Motor neuron (in vitro differentiated cells): ENCODE data around the gene TMEM59L. TPM values are rescaled to one million over a fixed set of nuclear protein-coding genes. Genes with fewer than 3 reads are reported as not detected.

Source experiments
- ATAC-seq, 8 experiments: fragments of 200-7000 bp; cut with Tn5 transposase; replicated peaks in 6 of 8; 2 replicates each; pipeline ENCODE4 v1.8.0; 2021; ENCODE audit warnings: mild to moderate bottlenecking in 8 of 8, moderate library complexity in 8 of 8
- H3K27ac ChIP-seq, 2 donors: fragments of 250-450 bp; sonication (Bioruptor Pico); 2 replicates each; pipeline ENCODE4 v1.9.0; 2021; ENCODE audit warnings: antibody characterized with exemption in 2 of 2, mild to moderate bottlenecking in 2 of 2, moderate library complexity in 1 of 2
- H3K4me1 ChIP-seq, 2 donors: fragments of 250-450 bp; sonication (Bioruptor Pico); replicated peaks in 1 of 2; 2 replicates each; pipeline ENCODE4 v1.6.1; 2021; ENCODE audit warnings: antibody characterized with exemption in 2 of 2, mild to moderate bottlenecking in 2 of 2, moderate library complexity in 1 of 2
- H3K4me3 ChIP-seq, 5 donors: fragments of 250-450 bp; sonication (Bioruptor Pico); 2 replicates each; pipeline ENCODE4 v1.9.0; 2021; ENCODE audit warnings: antibody characterized with exemption in 5 of 5, mild to moderate bottlenecking in 5 of 5, moderate library complexity in 4 of 5
- WGBS, 10 experiments: fragments of 450-650 bp; shearing (Covaris generic); methylation state at CpG; one replicate each; pipeline ENCODE4 v1.0.0; 2022; 5-methylcytosine and 5-hydroxymethylcytosine counted together
- in situ Hi-C, 9 experiments: fragments of 400-800 bp; cut with MboI; loops; one replicate each; pipeline ENCODE4 v1.15.0; 2021; ENCODE audit warnings: low sequenced_read_pairs in 9 of 9, low pct_unique_long_range_greater_than_20kb in 2 of 9; ENCODE audit not compliant: unreplicated experiment in 9 of 9
- total RNA-seq, 8 experiments: library from RNA; unstranded; fragments of 300-600 nt; gene quantifications; 2 replicates each; pipeline versions ENCODE4 v1.2.3 to v1.2.4, GENCODE V29; 2022

TMEM59L gene
- total RNA-seq, 8 experiments from 2014 or later: 0.41 to 67.6 (median 25.4) TPM

DNA sequence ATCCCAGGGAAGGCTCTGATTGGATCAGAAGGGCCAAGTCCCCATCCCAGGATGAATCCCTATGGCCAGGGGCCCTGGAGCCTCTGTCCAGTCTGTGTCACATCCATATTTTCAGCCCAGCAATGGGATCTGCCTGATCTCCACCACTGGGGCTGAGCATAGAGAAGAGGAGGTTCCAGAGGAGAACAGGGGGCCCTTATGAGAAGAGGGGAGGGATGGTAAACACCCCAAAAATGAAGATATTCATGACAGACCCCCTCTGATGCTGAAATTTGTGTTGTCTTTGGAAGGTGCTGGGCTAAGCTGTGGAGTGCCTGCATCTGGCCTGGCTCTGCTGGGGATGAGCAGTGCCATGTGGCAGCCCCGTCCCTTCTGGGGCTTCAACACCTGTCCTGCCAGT lies 38.6 kb downstream of the TMEM59L start:
- no CpG with 5 or more reads among the region's 1 CpG for WGBS, 10 experiments
- Histone ChIP-seq H3K4me1 (peaks cover 45 to 49% of the 10 kb centered on the region in 2 donors), H3K27ac (no peak overlapping the region), H3K4me3 (no peak overlapping the region)
- in situ Hi-C loops: no loop called here
- no peak for ATAC-seq

DNA sequence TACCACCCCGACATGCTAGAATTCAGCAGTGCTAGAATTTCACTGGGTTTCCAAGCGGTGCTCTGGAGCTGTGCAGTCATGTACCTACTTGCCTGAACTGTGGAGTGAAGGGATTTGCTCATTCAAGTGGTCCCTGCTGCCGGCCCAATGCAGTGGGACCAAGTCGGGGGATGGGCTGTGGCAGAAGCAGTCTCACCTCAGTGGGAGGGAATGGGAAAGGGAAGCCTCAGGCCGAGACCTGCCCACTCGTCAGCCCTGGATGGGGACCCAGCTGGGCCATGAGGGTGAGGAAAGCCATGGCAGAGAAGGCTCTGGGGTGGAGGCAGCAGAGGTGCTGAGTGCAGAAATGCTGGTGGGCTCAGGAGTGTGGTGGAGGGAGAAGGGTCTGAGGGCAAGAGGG lies 39.1 kb downstream of the TMEM59L start:
- no peak for ATAC-seq
- in situ Hi-C loops: no loop called here

DNA sequence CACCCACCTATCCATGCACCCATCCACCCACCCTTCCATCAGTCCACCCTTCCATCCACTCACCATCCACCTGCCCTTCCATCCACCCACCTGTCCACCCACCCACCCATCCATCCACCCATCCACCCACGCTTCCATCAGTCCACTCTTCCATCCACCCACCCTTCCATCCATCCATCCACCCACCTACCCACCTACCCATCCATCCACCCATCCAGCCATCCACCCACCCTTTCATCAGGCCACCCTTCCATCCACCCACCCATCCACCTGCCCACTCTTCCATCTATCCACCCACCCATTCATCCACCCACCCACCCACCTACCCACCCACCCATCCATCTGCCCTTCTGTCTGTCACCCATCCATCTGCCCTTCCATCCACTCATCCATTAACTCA lies 41.2 kb downstream of the TMEM59L start:
- H3K4me3 ChIP-seq: no peak overlapping the region
- H3K4me1 ChIP-seq: peaks cover 48 to 57% of the 10 kb centered on the region in 2 donors
- in situ Hi-C loops: no loop called here
- no CpG with 5 or more reads among the region's 1 CpG for WGBS, 10 experiments
- H3K27ac ChIP-seq: no peak overlapping the region
- ATAC-seq: no peak

More for the DNA sequence above, 39.1 kb downstream of the TMEM59L start:
- H3K27ac ChIP-seq: no peak overlapping the region
- H3K4me1 ChIP-seq: peaks cover 45 to 49% of the 10 kb centered on the region in 2 donors
- H3K4me3 ChIP-seq: no peak overlapping the region
- 60 to 100% (median 93%) methylated on average over 1 to 4 of the region's 6 CpGs; no CpG with 5 or more reads in 7 of the 10 experiments for WGBS, 10 experiments

DNA sequence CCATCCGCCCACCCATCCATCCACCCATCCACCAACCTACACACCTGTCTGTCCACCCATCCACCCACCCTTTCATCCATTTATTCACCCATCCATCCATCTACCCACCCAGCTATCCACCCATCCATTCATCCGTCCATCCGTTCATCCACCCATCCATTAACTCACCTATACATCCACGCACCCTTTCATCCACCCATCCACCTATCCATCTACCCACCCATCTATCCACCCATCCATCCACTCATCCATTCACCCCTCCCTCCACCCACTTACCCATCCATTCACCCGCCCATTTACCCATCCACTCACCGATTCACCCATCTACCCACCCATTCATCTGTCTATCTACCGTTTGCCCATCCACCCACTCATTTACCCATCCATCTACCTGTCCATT lies 41.8 kb downstream of the TMEM59L start:
- 73 to 100% (median 100%) methylated on average over 2 to 4 of the region's 7 CpGs; no CpG with 5 or more reads in 5 of the 10 experiments for WGBS, 10 experiments
- Histone ChIP-seq H3K27ac (no peak overlapping the region), H3K4me3 (no peak overlapping the region), H3K4me1 (peaks cover 42 to 57% of the 10 kb centered on the region in 2 donors)
- in situ Hi-C loops: no loop called here
- ATAC-seq: no peak

DNA sequence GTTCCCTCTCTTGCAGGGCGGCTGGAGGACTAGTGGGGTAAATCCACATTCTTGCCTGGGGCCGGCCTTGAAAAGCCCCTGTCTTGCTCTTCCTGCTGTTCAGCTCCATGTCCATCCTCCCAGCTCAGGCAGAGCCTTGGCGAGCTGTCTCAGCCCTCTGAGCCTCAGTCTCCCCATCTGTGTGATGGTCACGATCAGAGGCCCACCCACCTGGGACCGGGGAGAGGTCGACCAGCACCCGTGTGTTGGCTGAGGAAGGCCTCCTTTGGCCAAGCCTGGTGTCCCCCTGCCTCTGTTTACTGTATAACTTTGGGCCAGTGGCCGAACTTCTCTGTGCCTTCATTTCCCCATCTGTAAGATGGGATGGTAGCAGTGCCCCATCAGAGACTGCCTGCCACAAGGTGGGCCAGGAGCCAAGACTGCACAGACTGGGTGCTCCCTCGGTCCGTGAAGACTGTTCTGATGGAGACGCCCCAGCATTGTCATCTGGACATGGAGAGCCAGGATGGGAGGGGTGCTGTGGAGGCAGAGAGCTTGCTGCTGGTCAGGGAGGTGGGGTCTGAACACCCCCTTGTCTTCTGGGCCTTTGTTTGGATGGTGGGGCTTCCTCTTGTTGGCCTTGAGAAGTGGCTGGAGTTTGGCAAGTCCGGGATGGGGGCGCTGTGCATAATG lies 42.6 kb downstream of the TMEM59L start:
- Histone ChIP-seq H3K4me3 (no peak overlapping the region), H3K27ac (no peak overlapping the region), H3K4me1 (peaks cover 35 to 57% of the 10 kb centered on the region in 2 donors)
- in situ Hi-C loops: no loop called here
- WGBS, 10 experiments: 100% methylated on average over 1 to 6 of the region's 13 CpGs; no CpG with 5 or more reads in 7 of the 10 experiments
- ATAC-seq: no peak

DNA sequence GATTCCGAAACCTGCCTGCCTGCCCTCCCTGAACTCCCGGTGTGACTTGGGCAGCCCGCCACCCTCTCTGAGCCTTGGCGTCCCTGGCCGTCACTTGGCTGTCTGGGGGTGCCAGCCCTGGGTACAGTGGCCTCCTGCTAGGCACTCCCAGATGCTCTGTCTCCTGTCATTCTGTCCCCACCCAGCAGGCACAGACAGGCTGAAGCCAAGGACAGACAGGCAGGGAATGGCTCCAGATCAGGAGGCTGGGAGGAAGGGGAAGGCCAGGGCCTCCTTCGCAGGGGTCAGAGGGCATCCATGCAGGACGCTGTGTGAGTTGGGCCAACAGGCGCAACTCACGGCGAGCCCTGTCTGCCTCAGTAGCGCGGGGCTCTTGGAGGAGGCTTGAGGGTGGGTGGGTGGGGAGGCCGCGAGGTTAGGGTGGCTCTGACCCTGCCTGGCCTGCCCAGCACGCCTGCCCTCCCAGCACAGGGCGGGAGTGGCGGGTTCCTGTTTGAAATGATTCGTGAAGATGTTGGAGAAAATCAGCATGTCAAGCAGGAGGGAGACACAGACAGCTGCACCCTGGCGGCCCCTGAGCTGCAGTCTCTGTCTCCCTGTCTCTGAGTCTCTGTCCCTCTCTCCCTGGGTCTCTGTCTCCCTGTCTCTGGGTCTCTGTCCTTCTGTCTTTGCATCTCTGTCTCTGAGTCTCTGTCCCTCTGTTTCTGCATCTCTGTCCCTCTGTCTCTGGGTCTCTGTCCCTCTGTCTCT lies 43.8 kb downstream of the TMEM59L start:
- Histone ChIP-seq H3K4me3 (no peak overlapping the region), H3K4me1 (peaks cover 26 to 48% of the 10 kb centered on the region in 2 donors), H3K27ac (no peak overlapping the region)
- peak in 1 of 8 experiments; percentile 34 for ATAC-seq
- in situ Hi-C loops: no loop called here
- WGBS, 10 experiments: 40 to 68% (median 42%) methylated on average over 1 to 4 of the region's 19 CpGs; no CpG with 5 or more reads in 7 of the 10 experiments

DNA sequence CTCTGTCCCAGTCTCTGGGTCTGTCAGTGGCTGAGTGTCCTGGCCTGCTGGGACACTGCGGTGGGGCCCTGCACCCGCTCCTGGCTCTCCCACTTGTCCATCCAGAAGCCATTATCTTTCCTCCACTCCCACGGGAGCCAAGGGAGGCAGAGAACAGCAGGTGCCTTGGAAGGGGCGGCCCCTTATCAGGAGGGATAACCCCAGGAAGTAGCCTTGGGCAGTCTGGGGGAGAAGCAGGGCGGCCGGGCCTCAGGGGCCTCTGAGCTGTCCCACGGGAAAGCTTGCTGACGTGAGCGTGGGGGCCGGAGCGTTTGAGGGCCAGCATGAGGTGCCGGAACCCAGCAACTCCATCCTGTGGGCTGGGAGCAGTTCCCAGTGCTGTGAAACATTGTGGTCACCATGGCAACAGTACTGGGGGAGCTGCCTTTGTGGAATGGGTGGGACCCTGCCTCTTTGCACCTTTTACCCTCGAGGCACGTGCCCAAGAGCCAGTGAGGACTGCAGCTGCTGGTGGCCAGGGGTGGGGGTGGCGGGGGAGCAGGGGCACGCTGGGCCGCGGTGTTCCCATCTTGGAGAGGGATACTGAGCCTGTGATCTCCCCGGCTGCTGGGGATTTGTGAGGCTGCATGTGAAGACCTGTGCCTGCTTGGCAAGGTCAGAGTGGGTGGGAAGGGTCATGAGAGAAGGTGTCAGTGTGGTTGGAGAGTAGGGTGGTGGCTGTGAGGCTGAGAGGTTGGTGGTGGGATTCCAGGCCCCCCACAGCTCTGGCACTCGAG lies 45.1 kb downstream of the TMEM59L start:
- peak overlapping the region in 1 of 2 donors; percentile 32 for H3K27ac ChIP-seq
- WGBS, 10 experiments: 0 to 100% (median 59%) methylated on average over 1 to 2 of the region's 20 CpGs; no CpG with 5 or more reads in 6 of the 10 experiments
- in situ Hi-C loops: no loop called here
- H3K4me3 ChIP-seq: no peak overlapping the region
- H3K4me1 ChIP-seq: peaks cover 29 to 47% of the 10 kb centered on the region in 2 donors
- peak; percentile 7 to 79 (median 70) for ATAC-seq

DNA sequence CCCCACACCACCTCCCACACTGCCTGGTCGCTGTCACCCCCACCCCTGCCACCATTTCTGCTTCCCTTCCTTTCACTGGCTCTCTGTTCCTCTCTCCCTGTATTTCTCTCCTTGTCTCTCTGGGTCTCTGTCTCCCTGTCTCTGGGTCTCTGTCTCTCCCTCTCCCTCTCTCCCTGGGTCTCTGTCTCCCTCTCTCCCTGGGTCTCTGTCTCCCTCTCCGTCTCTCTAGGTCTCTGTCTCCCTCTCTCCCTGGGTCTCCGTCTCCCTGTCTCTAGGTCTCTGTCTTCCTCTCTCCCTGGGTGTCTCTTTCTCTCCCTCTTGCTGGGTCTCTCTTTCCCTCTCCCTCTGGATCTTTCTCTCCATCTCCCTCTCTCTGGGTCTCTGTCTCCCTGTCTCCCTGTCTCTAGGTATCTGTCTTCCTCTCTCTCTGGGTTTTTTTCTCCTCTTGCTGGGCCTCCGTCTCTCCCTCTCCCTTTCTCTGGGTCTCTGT lies 45.7 kb downstream of the TMEM59L start:
- peaks cover 30 to 49% of the 10 kb centered on the region in 2 donors for H3K4me1 ChIP-seq
- ATAC-seq: no peak
- H3K4me3 ChIP-seq: no peak overlapping the region
- in situ Hi-C loops: no loop called here
- WGBS, 10 experiments: 73 to 100% (median 81%) methylated on average over 2 to 3 of the region's 4 CpGs; no CpG with 5 or more reads in 3 of the 10 experiments
- H3K27ac ChIP-seq: peak overlapping the region in 1 of 2 donors; percentile 32

DNA sequence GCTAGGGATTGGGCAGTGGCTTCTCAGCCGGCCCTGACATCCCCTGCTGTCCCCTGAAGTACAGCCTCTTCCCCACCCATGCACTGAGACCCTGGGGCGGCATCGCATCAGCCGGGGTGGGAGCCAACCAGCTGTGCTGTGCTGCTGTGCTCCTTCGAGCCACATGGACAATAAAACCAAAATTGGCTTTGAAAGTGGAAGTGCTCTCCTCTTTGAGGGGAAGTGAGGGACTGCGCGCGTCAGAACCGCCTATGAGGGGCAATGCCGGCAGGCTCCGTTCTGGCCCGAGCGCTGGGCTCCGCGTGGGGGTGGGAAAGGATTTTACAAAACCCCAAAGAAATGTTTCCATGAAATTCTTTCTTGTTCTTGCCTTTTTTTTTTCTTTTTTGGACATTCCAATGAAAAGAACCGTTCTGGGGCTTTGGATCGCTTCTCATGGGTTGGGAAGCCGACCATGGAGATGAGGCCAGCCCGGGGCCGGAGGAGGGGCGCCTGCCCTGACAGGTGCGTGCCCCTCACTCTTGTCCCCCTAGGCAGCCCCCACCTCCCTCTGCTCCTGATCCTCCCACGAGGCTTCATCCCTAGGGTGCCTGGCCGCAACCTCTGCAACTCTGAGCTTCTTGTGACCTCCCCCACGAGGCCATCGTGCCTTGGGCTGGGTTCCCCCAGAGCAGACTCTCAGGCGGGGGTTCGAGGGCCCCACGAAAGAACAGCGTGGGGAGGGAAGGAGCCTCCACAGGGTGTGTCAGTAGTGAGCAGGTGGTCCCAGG lies 46.8 kb downstream of the TMEM59L start:
- WGBS, 10 experiments: 0 to 81% (median 74%) methylated on average over 1 to 17 of the region's 30 CpGs; no CpG with 5 or more reads in 3 of the 10 experiments
- peak in 2 of 8 experiments; percentile 18 to 57 for ATAC-seq
- no peak overlapping the region for H3K4me3 ChIP-seq
- H3K4me1 ChIP-seq: peaks cover 30 to 49% of the 10 kb centered on the region in 2 donors
- H3K27ac ChIP-seq: no peak overlapping the region
- in situ Hi-C loops: no loop called here

DNA sequence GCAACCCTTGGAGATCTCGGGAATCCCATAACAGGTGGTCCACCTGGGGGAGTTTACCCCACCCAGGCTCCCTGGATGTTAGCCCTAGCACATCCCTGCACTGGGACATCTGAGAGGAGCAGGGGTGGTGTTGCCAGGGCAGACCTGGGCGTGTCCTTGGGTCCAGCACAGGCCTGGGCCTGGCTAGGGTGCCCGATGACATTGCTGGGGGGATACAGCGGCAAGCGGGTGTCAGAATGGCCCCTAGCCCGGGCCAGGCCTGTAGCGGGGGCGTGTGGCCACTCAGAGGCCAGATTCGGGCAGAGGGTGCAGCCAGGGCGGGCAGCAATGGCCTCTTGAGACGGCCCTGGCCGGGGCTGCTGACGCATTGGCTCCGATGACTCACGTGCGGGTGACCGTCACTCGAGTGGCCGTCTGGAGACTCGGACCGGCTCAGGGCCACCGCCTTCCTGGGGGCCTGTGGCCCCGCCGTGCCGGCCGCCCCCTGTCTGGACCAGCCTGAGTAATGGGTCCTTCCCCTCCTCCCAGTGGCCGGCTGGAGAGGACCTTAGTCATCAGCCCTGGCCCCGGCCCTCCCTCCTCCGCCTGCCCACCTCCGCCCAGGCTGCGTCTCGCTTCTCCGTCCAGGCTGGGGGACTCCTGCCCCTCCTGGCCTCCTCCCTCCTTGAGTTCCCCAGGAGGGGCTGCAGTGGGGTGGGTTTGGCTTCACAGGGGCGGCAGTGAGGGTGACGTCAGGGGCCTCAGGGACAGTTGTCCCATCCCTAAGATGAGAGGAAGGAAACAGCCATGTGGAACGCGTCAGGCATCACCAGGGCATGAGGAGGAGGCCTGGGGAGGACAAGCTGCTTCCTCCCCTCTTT lies 47.6 kb downstream of the TMEM59L start:
- H3K27ac ChIP-seq: peak overlapping the region in 1 of 2 donors; percentile 5
- WGBS, 10 experiments: 100% methylated on average over 1 of the region's 37 CpGs; no CpG with 5 or more reads in 9 of the 10 experiments
- no peak overlapping the region for H3K4me3 ChIP-seq
- peaks cover 30 to 49% of the 10 kb centered on the region in 2 donors for H3K4me1 ChIP-seq
- in situ Hi-C loops: no loop called here
- ATAC-seq: peak in 7 of 8 experiments; percentile 62 to 83 (median 79)

DNA sequence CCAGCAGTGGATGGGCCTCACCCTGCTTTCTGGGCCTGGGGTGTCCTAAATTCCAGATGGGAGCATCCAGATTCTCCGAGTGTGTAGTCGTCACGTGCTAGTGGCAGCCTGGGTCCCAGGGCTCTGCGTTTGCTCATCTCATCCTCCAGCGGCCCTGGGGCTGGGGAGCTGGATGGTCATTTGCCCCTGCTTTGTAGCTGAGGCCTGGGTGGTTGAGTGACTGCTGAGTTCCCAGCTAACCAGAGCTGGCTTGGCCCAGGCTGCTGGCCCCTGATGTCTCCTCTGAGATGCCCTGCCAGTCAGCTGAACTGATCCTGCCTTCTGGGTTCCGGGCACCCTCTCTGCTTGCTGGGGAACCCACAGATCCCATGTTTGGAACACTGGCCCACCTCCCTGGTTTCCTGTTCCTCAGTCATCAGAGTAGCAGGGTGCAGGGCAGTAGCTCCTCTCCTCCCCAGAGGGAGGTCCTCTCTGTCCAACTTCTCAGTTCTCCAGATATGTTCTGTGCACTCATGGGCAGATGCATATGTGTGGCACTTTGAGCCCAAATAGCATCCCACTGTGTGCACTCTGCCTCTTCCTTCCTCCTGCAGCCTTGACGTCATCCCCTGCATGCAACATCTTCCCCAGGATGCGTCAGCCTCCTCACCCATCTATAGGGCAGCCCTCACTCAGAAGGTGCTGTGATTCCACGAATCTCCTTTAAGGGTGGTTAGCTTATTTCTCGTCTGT lies 48.4 kb downstream of the TMEM59L start:
- H3K27ac ChIP-seq: no peak overlapping the region
- WGBS, 10 experiments: 80 to 100% (median 94%) methylated on average over 2 to 7 of the region's 10 CpGs; no CpG with 5 or more reads in 5 of the 10 experiments
- in situ Hi-C loops: no loop called here

More for the DNA sequence above, 48.4 kb downstream of the TMEM59L start:
- H3K4me3 ChIP-seq: no peak overlapping the region
- H3K4me1 ChIP-seq: peaks cover 30 to 48% of the 10 kb centered on the region in 2 donors
- no peak for ATAC-seq
